ENCODE data around the gene USP54.

- peak in 1 of 2 donors; percentile 84 for TF ChIP-seq EP300 (IDR thresholded peaks at IDR 0.05)
- TF ChIP-seq CTCF (IDR thresholded peaks at IDR 0.05): peak in 1 of 5 experiments; percentile 6
Observed at GRCh38 chr10:73591935-73592699, 975 bp upstream of the USP54 start.

Measured in tibial nerve (tissue), 4 donors.